GM12878 (cell line): ENCODE data around the gene CORO2B. TPM values are rescaled to one million over a fixed set of nuclear protein-coding genes. Genes with fewer than 3 reads are reported as not detected.

Source experiments
- ATAC-seq: fragments of 200-7000 bp; cut with Tn5 transposase; 3 replicates; pipeline ENCODE4 v1.9.1; 2020; ENCODE audit warnings: mild to moderate bottlenecking, moderate library complexity
- BruUV-seq: library from RNA; stranded (reverse); fragments of 400-500 nt; replicated peaks from 2 replicates; lab custom pipeline; 2021; lab: Mats Ljungman, UMichigan
- CTCF ChIA-PET: fragments of 300-600 bp; sonication (Branson Sonifier 250); formaldehyde crosslinking; extraction: SDS; loops from one replicate; lab custom pipeline; 2021; ENCODE audit warnings: inconsistent platforms; lab: Yijun Ruan, JAX
- POLR2A ChIA-PET: fragments of 350-600 bp; formaldehyde crosslinking; extraction: SDS; loops from one replicate; lab custom pipeline; 2021; ENCODE audit warnings: inconsistent platforms; lab: Charles Lee
- RAD21 ChIA-PET: fragments of 300-600 bp; sonication (Branson Sonifier 250); formaldehyde crosslinking; loops from one replicate; lab custom pipeline; 2023; ENCODE audit warnings: antibody characterized with exemption; ENCODE audit not compliant: unreplicated experiment; lab: Charles Lee
- SMC1A ChIA-PET: fragments of 300-600 bp; sonication (Branson Sonifier 250); formaldehyde crosslinking; loops from one replicate; lab custom pipeline; 2023; ENCODE audit not compliant: unreplicated experiment, uncharacterized antibody; lab: Charles Lee
- DNase-seq: peaks from one replicate; pipeline ENCODE4 v3.0.0-alpha.2; 2011; ENCODE audit warnings: low read depth, low spot score
- FAIRE-seq: peaks from 3 replicates; lab custom pipeline; 2011; peaks lifted over from hg19 to GRCh38; lab: Jason Lieb, UNC
- H2AFZ ChIP-seq: 2 replicates; pipeline ENCODE4 v1.6.0; 2011; ENCODE audit warnings: low read depth, low read length, control low read depth; ENCODE audit not compliant: control insufficient read depth
- H3K27ac ChIP-seq: 2 replicates; pipeline ENCODE4 v1.5.1; 2011; ENCODE audit warnings: control low read depth; ENCODE audit not compliant: control insufficient read depth, insufficient read depth
- H3K27me3 ChIP-seq, 2 experiments: replicated peaks in 1 of 2; 2 replicates each; pipeline versions ENCODE4 v1.6.0 to v1.6.1; 2011; ENCODE audit warnings: low read length in 1 of 2; ENCODE audit not compliant: control insufficient read depth in 2 of 2, insufficient read depth in 2 of 2
- H3K36me3 ChIP-seq, 2 experiments: 2 replicates each; pipeline ENCODE4 v1.5.1; 2011; ENCODE audit warnings: low read length in 1 of 2; ENCODE audit not compliant: control insufficient read depth in 2 of 2, insufficient read depth in 2 of 2
- H3K4me1 ChIP-seq: 2 replicates; pipeline ENCODE4 v1.6.1; 2011; ENCODE audit warnings: mild to moderate bottlenecking, low read length, moderate library complexity, mixed read lengths; ENCODE audit not compliant: control insufficient read depth, insufficient read depth
- H3K4me2 ChIP-seq: 2 replicates; pipeline ENCODE4 v1.6.0; 2011; ENCODE audit warnings: control low read depth; ENCODE audit not compliant: control insufficient read depth, insufficient read depth
- H3K4me3 ChIP-seq: fragments of 200-600 bp; sonication (generic); 2 replicates; pipeline ENCODE4 v1.5.1; 2016
- H3K79me2 ChIP-seq: 2 replicates; pipeline ENCODE4 v1.6.0; 2011; ENCODE audit warnings: low read length; ENCODE audit not compliant: control insufficient read depth, insufficient read depth
- H3K9ac ChIP-seq: 2 replicates; pipeline ENCODE4 v1.8.0; 2011; ENCODE audit warnings: low read length, control low read depth, mixed read lengths; ENCODE audit not compliant: control insufficient read depth, insufficient read depth
- H3K9me3 ChIP-seq: replicated peaks from 3 replicates; pipeline ENCODE4 v1.5.1; 2011; ENCODE audit warnings: mild to moderate bottlenecking, low read length; ENCODE audit not compliant: control insufficient read depth, insufficient read depth
- H4K20me1 ChIP-seq: 2 replicates; pipeline ENCODE4 v1.6.0; 2011; ENCODE audit not compliant: control insufficient read depth, insufficient read depth
- FOS ChIP-seq: IDR thresholded peaks from 3 replicates; pipeline ENCODE4 v1.6.1; 2011; ENCODE audit warnings: borderline replicate concordance; ENCODE audit not compliant: insufficient read length; ENCODE audit errors: extremely low read depth
- HDAC6 ChIP-seq: fragments of 200-600 bp; sonication (generic); IDR thresholded peaks from one replicate; pipeline ENCODE4 v1.8.0; 2017; ENCODE audit warnings: antibody characterized with exemption; ENCODE audit not compliant: unreplicated experiment
- PBX3 ChIP-seq: IDR thresholded peaks from 2 replicates; pipeline ENCODE4 v1.6.1; 2011; ENCODE audit warnings: mild to moderate bottlenecking, low read depth, low read length, moderate library complexity; ENCODE audit not compliant: insufficient replicate concordance
- POLR2AphosphoS2 ChIP-seq: IDR thresholded peaks from 2 replicates; pipeline ENCODE4 v1.6.1; 2011; ENCODE audit warnings: low read depth, mild to moderate bottlenecking, low read length, improper control_type of control experiment, moderate library complexity
- SIN3A ChIP-seq: IDR thresholded peaks from 2 replicates; pipeline ENCODE4 v1.6.1; 2012; ENCODE audit warnings: low read depth, low read length, improper control_type of control experiment
- SMC3 ChIP-seq: IDR thresholded peaks from 2 replicates; pipeline ENCODE4 v1.6.1; 2011; ENCODE audit warnings: low read length, improper control_type of control experiment, borderline replicate concordance
- ZNF687 ChIP-seq: fragments of 450-650 bp; IDR thresholded peaks from 2 replicates; pipeline ENCODE4 v1.6.1; 2017; ENCODE audit warnings: mild to moderate bottlenecking, moderate library complexity
- WGBS: methylation state at CpG from one replicate; pipeline ENCODE4 v1.1.6; 2016; ENCODE audit warnings: low lambda C conversion rate; ENCODE audit not compliant: insufficient replicate concordance, insufficient coverage; ENCODE audit errors: missing lambda C conversion rate; 5-methylcytosine and 5-hydroxymethylcytosine counted together
- in situ Hi-C: fragments of 300-500 bp; cut with MboI; formaldehyde crosslinking; loops from 9 replicates; pipeline ENCODE4 v1.14.3; 2018; ENCODE audit warnings: mixed read lengths
- intact Hi-C: fragments of 100-400 bp; cut with micrococcal nuclease; formaldehyde crosslinking; loops from one replicate; pipeline ENCODE4 v1.14.2; 2022; ENCODE audit not compliant: unreplicated experiment
- polyA plus RNA-seq, 11 experiments: library from polyadenylated mRNA; depleted of rRNA in 4 of 11; unstranded in 6 of 11; stranded (reverse) in 5 of 11; fragments of >200 nt; fragmentation: Nextera tagmentation in 4 of 11; fragmentation: Illumina TruSeq in 1 of 11; extraction: Ambion mirVana in 4 of 11; extraction: Trizol in 1 of 11; gene quantifications; 1 replicate in 1 of 11; 2 replicates in 10 of 11; pipeline versions ENCODE4 v1.2.1 to v1.2.3, GENCODE V29; 2011 to 2016; ENCODE audit warnings: inconsistent platforms in 2 of 11, missing spikeins in 2 of 11, low read depth in 1 of 11
- total RNA-seq, 4 experiments: library from RNA; depleted of rRNA in 3 of 4; stranded (reverse); fragments of >200 nt in 3 of 4; fragmentation: Illumina TruSeq in 1 of 4; extraction: Trizol in 1 of 4; gene quantifications; 2 replicates each; pipeline versions ENCODE4 v1.2.1 to v1.2.3, GENCODE V29; 2013 to 2021

The CORO2B gene
- total and polyA plus RNA-seq, 10 of the 15 experiments (the other 5 are each of a cell fraction or from before 2014, with no cell fraction given), result 0.05 to 0.73 (median 0.13) TPM; not detected in 4

DNA sequence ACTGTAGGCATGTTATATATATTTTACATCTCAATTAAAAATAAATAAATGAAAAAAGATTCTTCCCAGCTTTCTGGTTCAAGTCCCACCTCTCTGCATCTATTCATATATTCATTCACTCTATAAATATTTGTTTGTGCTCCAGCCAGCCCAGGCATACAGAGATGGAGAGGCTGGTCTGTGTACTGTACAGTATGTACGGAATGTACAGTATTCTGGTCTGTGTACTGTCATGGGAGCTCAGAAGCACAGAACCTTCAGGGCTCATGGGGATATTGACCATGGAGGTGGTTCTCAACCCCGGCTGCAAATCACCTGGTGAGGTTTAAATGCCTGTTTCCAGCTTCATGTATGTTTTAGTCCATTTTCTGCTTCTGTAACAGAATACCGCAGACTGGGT, 13.8 kb downstream of the CORO2B start:
- 26% methylated on average over 3 of the region's 3 CpGs for WGBS
- Histone ChIP-seq H3K4me2 (no peak overlapping the region), H3K4me3 (no peak overlapping the region), H3K79me2 (no peaks in the 10 kb centered on the region), H3K4me1 (no peaks in the 10 kb centered on the region), H3K9ac (no peak overlapping the region), H4K20me1 (no peaks in the 10 kb centered on the region), H3K9me3 (no peaks in the 10 kb centered on the region), H3K27me3 (peaks cover 3 to 10% of the 10 kb centered on the region in 2 experiments; a peak in 3 of 4 replicates), H3K27ac (no peak overlapping the region), H3K36me3 (no peaks in the 10 kb centered on the region), H2AFZ (no peak overlapping the region)
- intact Hi-C loops, result no loop called here
- in situ Hi-C loops, result no loop called here
- FAIRE-seq, result no peak
- no TSS peak for BruUV-seq
- TF ChIP-seq SIN3A (no peak), HDAC6 (no peak), POLR2AphosphoS2 (no peak), SMC3 (no peak), PBX3 (no peak), FOS (no peak), ZNF687 (no peak)
- no peak for ATAC-seq
- ChIA-PET SMC1A (no interaction called here), RAD21 (no interaction called here), POLR2A (no interaction called here), CTCF (interaction anchor here (1.5 to 3.0 kb wide), 2 partner anchors 38 to 82 kb away, joined by 3 to 8 read pairs; no protein-coding TSS in a partner anchor)
- DNase-seq, result no peak
